HTR-8/SVneo (cell line): Measurements from ENCODE around the gene PRCC.
"Not testable (repeated sequence)": the region's sequence is repeated elsewhere in the genome, so short reads cannot be mapped to it uniquely, and the experiment has no call there.

ENCODE experiments used
- DNase-seq: peaks from one replicate; pipeline ENCODE4 v3.0.0; 2011; ENCODE audit warnings: low spot score, mixed read lengths; ENCODE audit not compliant: insufficient read length
- FAIRE-seq: peaks from 2 replicates; lab custom pipeline; 2011; peaks lifted over from hg19 to GRCh38; lab: Jason Lieb, UNC

Gene PRCC

GRCh38 chr1:156756355-156756754 is 11.0 kb upstream of the PRCC start:
- no peak for DNase-seq
- no peak for FAIRE-seq

- not testable (repeated sequence) for FAIRE-seq, DNase-seq
Observed at GRCh38 chr1:156757572-156758253, 9.6 kb upstream of the PRCC start.

- no peak for FAIRE-seq
- no peak for DNase-seq
Observed at GRCh38 chr1:156760092-156760795, 7.1 kb upstream of the PRCC start.

- no peak for DNase-seq
- no peak for FAIRE-seq
Observed at GRCh38 chr1:156760796-156761104, 6.6 kb upstream of the PRCC start.

- DNase-seq, FAIRE-seq: not testable (repeated sequence)
Observed at GRCh38 chr1:156765136-156765535, 2.2 kb upstream of the PRCC start.

- DNase-seq, result no peak
- no peak for FAIRE-seq
Observed at GRCh38 chr1:156765666-156766065, 1.7 kb upstream of the PRCC start.

GRCh38 chr1:156766298-156767100 is 836 bp upstream of the PRCC start:
- FAIRE-seq, result no peak

GRCh38 chr1:156767879-156768604 is 707 bp downstream of the PRCC start:
- FAIRE-seq, result no peak
- no peak for DNase-seq

More at GRCh38 chr1:156766298-156767100, 836 bp upstream of the PRCC start:
- no peak for DNase-seq

GRCh38 chr1:156768610-156769295 is 1.4 kb downstream of the PRCC start:
- no peak for FAIRE-seq
- no peak for DNase-seq

GRCh38 chr1:156772222-156772621 is 4.9 kb downstream of the PRCC start:
- FAIRE-seq, result no peak
- DNase-seq, result no peak

- DNase-seq (no peak), FAIRE-seq (no peak)
Observed at GRCh38 chr1:156772728-156773497, 5.6 kb downstream of the PRCC start.

GRCh38 chr1:156773607-156774006 is 6.3 kb downstream of the PRCC start:
- no peak for DNase-seq
- FAIRE-seq, result no peak

- no peak for DNase-seq
- no peak for FAIRE-seq
Observed at GRCh38 chr1:156775799-156776198, 8.5 kb downstream of the PRCC start.

- no peak for FAIRE-seq
- no peak for DNase-seq
Observed at GRCh38 chr1:156776942-156777341, 9.6 kb downstream of the PRCC start.

GRCh38 chr1:156777573-156777972 is 10.2 kb downstream of the PRCC start:
- DNase-seq (no peak), FAIRE-seq (no peak)

- no peak for FAIRE-seq
Observed at GRCh38 chr1:156781585-156782186, 14.4 kb downstream of the PRCC start.

GRCh38 chr1:156785458-156785857 is 18.1 kb downstream of the PRCC start:
- FAIRE-seq, result no peak
- DNase-seq, result no peak

More at GRCh38 chr1:156781585-156782186, 14.4 kb downstream of the PRCC start:
- no peak for DNase-seq

- no peak for FAIRE-seq
- no peak for DNase-seq
Observed at GRCh38 chr1:156786640-156787039, 19.3 kb downstream of the PRCC start.

GRCh38 chr1:156788136-156788535 is 20.8 kb downstream of the PRCC start:
- DNase-seq (no peak), FAIRE-seq (no peak)
